GM19240 (cell line): ENCODE data around the gene ABHD17A.

Experiments used
- DNase-seq: peaks from one replicate; pipeline ENCODE4 v3.0.0; 2011; ENCODE audit warnings: low spot score; ENCODE audit not compliant: insufficient read length

Gene ABHD17A

DNA sequence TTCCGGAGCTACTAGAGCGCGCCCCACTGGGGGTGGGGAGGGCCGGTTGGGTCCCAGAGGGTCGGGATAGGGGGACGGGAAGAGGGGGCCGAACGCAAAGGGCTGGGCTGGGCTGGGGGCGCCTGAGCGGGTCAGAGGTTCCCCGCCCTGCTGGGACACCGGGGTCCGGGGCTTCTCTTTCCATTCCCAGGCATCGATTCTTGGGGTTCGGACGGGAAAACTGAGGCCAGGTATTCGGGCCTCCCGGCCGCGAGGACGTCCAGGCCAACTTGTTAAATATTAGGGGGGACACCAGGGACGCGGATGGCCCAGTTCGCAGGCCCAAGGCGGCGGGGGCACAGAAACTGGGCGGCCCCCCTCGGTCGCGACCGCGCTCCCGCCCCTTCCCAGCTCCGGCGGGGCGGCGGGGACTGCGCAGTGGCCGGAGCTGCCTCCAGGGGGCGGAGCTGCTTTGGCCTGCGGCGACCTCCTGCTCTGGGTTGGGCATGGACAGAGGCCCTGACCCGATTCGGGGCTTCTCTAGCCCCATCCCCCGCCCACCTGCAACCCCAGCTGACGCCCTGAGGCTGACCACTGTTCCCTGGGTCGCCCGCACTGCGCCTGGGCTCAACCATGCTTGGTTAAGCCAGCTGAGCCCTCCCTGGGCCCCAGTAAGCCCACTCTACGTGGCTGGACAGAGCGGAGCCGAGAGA, 20.7 kb downstream of the ABHD17A start:
- peak; percentile 90 for DNase-seq

DNA sequence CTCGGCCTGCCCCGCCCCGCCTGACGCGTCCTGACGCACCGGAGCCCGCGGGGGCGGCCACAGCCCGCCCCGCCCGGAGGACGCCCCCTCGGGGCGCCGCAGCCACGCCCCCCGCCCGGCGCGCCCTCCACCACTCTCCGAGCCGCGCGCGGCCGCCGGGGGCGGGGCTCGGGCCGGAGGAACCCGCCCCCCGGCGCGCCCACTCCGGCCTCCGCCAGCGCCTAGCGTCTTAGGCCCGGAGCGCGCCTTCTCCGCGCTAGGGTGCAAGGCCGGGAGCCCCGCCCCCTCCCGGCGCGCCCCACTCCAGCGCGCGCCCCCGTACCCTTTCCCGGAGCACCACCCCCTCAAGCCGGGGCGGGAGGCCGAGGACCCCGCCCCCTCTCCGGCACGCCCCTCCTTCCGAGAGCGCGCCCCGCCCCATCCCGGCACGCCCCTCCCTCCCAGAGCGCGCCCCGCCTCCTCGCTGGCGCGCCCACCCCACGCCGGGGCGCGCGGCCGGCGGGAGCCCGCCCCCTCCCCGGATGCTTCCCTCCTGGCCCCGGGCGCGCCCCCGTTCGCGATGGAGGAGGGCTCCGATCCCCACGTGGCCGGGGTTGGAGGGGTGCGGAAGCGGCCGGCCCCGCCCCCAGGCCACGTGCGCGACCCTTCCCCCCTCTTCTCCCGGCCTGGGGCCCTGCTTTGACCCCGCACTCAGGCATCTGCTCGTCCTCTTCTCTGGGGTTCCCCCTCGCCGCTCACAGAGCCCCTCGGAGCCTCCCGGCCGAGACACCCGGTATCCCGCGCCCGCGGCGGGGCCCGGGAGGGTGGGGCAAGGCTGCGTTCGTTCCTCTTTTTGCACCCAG, 21.4 kb downstream of the ABHD17A start:
- peak; percentile 98 for DNase-seq

DNA sequence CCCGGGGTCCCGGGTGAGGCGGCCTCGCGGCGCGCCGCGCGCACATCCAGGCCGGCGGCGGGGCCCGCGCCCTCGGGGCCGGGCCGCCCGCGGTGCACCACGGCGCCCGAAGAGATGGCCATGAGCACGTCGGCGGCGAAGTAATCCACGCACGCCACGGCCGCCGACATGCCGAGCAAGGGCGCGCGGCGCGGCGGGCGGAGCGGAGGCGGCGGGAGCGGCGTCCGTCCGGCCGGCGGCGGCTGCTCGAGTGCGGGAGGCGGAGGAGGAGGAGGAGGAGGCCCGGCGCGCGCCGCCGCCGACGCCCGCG, 22.0 kb downstream of the ABHD17A start, which contains the start of gene KLF16:
TSS of gene KLF16 (minus strand) at position 252 of the 310 bp plus-strand sequence. CDS start at position 170, 82 bp downstream.
- no peak for DNase-seq

DNA sequence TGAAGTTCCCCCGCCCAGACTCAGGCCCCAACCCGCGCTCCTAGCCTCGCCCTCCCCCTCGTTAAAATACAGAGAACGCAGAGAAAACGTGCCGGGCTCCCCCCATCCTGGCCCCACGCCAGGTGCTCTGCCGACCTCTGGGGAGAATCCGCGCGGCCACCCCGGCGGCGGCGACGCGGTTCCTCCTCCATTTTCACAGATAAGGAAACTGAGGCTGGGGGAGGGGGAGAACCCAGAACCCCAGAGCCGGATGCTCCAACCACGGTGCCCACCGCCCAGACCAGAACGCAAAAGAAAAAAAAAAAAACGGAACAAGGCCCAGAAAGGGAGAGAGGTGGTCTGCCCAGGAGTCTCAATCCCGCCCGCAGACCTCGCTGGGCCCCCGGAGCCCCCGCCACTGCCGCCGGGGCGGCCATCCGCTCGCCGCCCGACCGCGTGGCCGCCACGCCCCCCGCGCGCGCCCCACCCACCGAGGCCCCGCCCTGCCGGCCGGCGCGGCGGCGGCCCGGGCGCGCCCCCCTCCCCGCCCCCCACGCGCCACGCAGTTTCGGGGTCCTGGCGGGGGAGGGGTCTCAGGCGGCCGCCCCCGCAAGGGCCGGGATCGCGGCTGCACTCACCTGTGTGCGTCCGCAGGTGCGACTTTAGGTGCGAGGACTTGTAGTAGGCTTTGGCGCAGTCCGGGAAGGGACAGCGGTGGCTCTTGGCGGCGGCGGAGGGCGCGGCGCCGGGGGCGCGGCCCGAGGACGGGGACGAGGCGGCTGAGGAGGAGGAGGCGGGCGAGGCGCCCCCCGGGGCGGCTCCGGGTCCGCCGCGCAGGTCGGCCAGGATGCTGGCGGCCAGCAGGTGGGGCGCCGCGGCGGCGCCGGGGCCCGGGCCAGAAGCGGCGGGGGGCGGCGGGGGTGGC, 22.6 kb downstream of the ABHD17A start:
- peak; percentile 63 for DNase-seq

DNA sequence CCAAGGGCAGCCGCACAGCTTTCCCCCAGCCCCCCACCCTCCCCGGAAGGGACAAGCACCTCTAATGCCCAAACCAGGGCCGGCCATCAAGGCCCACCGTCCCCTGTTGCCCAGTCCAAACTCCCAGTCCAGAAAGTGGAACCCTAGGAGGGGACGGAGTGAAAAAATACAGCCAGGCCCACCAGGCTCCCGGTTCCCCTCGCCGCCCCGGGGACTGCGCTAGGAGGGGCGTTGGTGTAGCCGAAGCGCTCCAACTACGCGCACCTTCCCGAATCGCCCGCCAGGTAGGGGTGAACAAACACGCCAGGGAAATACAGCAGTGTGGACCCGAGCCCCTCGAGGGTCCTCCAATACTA, 23.2 kb downstream of the ABHD17A start:
- DNase-seq = no peak

DNA sequence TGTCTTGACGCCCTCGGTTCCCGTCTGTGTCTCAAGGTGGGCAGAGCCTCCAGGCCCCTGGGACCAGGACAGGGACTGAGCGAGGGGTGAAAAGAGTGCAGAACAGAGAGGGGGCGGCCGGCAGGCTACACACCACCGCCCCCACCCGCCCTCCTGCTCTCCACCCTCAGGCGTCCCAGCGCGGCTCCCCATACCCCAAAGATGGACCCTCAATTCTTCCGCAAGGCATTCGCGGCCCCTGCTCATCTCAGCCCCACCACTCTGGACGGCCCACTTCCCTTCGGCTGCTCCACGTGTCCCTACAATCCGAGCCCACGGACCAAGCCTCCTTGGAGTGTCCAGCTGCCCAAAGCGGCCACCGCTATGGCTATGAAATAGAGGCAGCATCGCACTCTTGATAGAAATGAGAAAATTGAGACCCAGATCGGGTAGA, 23.7 kb downstream of the ABHD17A start:
- no peak for DNase-seq

DNA sequence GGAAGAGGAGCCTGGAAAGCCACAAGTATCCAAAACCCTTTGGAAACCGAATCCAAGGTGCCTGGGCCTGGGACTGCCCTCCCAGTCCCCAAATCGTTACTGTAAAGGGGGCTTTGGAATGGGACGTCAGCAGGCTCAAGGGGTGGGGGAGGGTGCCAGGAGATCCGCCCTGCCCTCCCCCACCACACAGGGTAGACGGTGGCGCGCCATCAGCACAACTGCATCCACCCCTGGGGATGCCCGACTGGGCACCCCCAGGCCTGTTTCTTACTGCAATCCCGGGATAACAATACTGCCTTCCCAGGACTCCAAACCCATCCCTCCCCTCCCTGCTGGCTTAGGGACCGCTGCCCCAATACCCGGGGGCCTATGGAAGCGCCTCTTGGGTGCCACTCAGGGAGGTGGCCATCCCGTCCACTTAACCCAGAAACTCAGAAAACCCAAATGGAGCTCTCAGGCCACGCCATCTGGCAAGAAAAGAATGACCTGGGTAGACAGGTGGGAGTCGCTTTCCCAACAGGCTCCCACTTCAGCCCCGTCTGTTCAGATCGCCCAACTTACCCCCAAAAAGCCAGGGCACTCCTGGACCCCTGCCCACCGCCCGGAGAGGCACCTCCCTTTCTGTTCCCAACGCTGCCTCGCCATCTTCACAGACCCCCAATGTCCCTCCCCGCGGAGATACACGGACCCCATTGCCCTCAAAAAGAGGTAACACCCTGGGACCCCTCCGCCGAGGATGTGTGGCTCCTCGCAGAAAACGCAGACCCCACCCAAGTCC, 24.3 kb downstream of the ABHD17A start:
- no peak for DNase-seq

DNA sequence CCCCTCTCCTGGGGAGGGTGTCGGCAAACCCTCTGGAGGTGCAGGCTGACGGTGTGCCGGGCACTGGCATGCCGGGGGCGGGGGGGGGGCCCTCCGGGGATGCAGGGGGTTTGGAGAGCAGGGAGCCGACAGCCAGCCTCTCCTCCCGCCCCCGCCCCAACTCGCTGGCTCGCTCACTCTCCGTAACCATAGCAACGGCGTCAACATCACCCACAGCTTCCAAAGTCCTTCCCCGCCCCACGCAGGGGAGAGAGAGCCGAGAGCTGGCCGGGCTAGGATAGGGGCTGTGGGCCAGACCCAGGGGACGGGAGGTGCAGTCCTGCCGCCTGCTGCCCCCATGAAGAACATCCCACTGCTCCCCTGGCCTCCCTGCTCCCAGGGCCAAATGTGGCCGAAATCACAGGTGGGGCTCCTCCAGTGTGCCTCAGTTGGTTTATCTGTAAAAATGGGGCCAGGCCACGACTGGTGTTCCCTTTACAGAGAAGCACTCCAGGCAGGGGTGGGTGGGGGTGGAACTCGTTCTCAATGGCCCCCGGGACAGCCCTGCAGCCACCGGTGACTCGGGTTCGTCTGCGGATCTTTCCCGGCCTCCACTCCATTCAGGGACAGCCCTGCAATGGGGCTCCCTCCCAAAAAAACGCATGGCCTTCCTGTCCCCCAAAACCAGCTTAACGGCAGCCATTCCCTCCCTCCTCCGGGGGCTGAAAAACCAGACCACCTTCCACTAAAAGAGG, 25.1 kb downstream of the ABHD17A start:
- DNase-seq = no peak

DNA sequence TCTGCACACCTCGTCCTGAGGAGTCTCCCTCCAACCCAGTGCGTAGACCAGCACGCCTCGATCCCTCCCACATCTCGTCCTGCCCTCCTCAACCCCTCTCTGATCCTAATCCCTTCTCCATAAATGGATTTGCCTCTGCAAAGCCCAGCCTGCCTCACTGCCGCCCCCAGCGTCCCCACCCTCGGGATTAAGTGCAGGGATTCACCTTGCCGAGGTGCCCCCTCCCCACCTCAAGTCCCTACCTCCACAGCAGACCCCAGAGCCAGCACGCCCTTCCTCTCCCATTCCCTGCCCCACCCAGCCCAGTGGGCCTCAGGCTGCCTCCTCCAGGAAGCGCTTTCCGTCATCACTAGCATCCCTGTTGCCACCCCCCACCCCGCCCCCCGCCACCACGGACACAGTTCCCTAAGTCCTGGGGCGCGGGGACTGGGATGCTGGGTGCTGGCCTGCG, 25.9 kb downstream of the ABHD17A start:
- no peak for DNase-seq

DNA sequence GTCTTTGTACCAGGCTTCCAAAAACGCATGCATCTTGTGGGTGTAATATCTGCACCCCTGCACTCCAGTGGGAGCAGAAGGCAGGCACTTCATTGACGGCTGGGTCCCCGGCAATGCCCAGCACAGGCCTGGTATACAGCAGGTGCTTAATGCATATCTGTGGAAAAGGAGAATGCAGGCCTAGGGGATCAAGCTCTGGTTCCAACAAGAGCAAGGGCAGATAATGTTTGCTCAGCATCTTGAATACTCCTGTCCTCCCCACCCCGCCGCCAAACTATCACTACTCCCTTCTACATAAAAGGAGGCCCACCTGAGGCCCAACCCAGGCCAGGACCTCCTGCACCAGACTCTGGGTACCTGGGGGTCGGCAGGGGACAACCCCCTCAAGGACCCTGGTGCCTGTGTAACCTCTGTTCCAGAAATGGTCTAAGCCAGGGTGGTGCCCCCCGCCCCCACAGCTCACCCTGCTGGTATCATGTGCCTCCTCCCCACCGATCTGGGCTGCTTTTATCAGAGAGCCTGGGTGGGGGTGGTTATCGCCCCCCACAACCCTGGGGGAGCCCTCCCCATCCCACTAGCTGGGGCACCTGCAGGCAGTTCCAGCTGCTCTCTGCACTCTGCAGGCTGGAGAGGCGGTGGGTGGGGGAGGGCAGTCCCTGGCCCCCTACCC, 26.7 kb downstream of the ABHD17A start:
- DNase-seq = no peak

DNA sequence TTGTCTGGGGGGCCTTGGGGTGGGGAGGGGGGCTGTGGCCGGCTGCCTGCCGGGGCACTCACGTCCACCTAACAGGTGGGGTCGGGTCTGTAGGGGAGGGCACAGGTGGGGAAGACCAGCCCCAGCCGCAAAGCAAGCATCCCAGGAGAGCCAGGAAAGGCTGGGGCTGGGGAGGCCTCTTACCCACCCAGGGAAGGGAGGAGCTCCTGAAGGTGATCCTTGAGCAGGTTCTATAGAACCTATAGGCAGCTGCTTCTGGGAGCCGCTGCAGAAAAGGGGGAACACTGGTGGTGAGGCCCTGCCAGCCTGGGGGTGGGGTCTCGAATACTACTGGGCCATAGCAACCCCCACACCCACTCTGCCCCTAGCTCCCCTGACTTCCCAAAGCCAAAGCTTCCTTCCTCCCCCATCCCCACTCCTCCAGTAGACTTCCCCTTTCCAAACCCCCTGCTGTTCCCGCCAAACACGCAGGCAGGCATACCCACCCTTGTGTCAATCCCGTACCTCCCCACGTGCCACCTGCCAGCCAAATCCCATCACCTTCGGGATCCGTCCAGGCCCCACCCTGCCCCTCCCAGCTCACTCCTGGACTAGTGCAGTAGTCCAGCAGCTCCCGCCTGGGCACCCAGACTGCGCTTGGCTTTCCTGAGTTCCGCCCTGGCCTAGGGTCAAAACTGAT, 27.5 kb downstream of the ABHD17A start:
- DNase-seq = no peak

DNA sequence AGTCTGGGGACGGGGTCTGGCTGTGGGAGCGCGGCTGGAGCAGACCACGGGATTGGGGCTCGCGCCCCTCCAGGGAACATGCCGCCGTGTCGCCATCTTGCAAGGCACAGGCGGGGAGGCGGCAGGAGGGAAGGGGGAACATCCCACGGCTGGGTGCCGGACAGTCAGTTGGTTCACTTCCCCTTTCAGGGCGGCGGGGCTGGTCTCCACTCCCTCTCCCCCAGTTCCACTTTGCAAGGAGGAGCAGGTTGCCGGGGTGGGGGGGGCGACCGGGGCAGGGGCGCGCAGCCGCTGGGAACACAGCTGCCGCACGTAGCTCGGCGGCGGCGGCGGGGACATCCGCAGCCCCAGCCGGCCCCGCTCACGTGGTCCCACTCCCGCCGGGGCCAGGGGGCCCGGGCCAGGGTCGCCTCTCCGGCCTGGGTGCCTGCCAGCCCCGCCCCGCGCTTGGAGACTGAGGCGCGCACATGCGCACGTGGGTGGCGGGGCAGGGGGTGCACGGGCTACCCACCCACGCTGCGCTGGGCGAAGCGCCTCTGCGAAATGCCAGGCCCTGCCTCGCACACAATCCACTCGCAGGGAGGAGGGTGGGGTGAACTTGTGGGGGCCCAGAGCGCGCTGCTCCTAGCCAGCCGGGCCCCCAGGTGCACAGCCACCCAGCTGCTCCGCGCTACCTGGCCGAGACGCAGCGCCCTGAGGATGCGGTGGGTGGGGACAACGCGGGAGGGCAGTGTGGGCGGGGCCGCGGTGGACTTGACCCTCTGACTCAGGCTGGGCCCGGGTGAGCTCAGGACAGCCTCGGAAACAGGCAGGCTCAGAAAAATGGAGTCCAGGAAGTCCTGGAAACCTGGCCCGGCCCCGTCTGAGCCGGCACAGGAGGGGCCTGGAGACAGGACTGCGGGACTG, 28.3 kb downstream of the ABHD17A start:
- DNase-seq = peak; percentile 89

DNA sequence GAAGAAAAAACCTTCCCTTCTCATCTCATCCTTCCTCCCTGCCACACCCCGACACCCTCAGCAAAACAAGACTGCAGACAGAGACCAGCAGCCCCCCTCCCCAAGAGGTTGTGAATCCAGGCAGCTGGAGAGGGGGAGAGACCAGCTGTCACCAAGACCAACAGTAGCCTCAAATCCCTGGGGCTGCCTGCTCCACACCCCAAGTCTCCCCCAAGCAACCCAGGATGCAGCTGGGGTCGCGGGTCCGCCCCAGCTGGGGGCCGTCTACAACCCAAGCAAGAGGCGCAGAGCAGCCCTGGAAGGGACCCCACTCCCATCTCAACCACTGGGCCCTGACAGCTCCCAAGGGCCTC, 29.0 kb downstream of the ABHD17A start:
- no peak for DNase-seq

DNA sequence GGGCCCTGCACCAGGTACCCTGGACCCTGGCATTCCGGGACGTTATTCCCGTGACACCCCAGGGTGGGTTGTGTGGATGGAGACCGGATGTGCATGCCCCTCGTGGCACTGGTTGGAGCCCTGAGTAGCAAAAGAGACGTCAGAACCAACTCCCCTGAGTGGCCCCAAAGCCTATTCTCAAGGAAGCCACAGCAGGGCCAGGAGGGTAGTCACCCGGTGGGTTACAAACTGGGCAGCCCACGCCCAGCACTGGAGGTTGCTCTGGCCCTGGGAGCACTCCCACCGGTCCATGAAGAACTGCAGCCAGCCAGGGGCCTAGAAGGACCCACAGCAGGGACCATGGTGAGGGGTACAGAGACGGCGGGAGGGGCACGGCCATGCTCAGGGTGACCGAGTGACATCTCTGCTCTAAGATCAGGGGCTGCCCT, 29.5 kb downstream of the ABHD17A start:
- no peak for DNase-seq

DNA sequence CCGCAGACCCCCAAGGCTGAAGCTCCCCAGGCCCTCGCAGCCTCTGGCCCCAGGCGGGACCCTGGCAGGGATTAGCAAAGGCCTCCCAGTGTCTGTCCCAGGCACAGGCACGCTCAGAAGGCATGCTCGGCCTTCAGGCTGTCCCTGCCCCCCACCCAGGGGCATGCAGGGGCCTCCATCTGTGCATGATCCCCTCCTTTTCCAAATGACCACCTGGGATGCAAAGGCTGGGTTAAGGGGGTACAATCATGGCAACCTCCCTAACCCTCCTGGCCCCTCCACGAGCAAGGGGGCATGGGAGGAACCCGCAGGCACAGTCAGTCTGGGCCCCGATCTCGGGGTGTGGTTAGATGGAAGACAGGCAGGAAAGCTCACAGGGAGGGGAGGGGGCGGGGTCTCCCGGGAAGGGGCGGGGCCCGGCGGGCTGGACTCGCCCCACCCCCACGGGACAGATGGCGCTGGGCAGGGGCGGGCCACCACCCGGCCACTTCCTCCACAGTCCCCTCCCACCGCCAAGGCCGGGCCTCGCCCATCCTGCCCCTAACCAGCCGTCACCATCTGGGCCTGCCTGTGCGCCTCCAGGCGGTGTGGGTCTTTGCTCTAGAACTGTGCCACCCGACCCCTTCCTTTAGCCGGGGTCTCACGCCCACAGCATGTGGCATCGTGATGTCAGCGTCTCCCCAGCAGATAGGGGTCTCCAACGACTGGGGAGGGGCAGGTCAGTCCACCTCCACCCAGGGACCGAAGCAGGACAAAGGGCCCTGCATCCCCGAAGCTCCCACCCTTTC, 30.1 kb downstream of the ABHD17A start:
- DNase-seq = peak; percentile 96

DNA sequence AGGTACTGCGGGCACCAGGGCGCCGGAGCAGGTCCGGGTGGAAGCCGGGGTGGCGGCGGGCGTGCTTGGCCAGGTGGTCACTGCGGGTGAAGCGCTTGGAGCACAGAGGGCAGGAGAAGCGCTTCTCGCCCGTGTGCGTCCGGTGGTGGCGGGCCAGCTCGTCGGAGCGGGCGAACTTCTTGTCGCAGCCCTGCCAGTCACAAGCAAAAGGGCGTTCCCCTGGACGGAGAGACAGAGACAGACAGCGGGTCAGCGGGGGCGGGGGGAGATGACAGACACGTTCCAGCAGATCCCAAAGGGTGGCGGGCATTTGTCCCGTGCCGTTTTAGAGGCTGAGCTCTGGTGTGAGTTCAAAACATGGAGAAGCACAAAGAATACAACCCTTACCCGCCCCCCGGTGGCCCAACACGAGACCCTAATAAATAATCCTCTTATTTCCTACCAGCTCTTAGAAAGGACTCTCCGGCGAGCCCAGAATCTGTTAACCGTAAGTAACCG, 30.7 kb downstream of the ABHD17A start:
- DNase-seq = no peak

DNA sequence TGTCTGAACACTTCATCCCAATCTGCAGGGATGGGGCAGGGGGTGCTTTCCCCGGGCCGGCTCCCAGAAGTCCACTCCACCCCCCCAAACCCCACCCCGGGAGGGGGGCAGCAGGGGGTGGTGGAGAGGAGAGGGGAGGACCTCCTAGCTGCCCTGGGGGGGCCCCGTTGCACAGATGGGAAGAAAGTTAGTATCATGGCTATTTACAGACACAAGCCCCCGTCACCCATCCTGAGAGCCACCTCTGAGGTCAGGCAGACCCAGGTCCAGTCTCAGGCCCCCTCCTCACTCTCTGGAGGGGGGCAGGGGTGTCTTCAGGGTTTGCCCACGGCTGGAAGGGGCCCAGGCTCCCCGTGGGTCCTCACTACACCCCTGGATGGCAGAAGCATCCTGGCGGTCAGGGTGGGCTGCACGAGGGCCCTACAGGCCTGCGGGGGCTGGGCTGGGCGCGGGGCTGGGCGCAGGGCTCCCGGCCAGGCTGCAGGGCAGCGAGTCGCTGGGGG, 31.2 kb downstream of the ABHD17A start:
- DNase-seq = no peak
